HCT116 (cell line): Measurements from ENCODE around the gene GLRA3. TPM values are rescaled to one million over a fixed set of nuclear protein-coding genes. Genes with fewer than 3 reads are reported as not detected.

Experiments
- ATAC-seq: fragments of 200-7000 bp; cut with Tn5 transposase; 2 replicates; pipeline ENCODE4 v1.9.1; 2020; ENCODE audit warnings: mild to moderate bottlenecking, moderate library complexity
- BruUV-seq: library from RNA; stranded (reverse); fragments of 400-500 nt; replicated peaks from 2 replicates; lab custom pipeline; 2021; lab: Mats Ljungman, UMichigan
- CTCF ChIA-PET: fragments of 300-600 bp; sonication (Branson Sonifier 250); formaldehyde crosslinking; loops from one replicate; lab custom pipeline; 2021; ENCODE audit warnings: antibody characterized with exemption; lab: Charles Lee
- POLR2A ChIA-PET: fragments of 300-600, 350-600 bp; sonication (Branson Sonifier 250); formaldehyde crosslinking; loops from one replicate; lab custom pipeline; 2021; ENCODE audit warnings: antibody characterized with exemption; lab: Charles Lee
- RAD21 ChIA-PET, 2 experiments: fragments of 300-600 bp; sonication (Branson Sonifier 250); formaldehyde crosslinking; loops; one replicate each; lab custom pipeline; 2023; ENCODE audit warnings: low total read pairs in 2 of 2; ENCODE audit not compliant: uncharacterized antibody in 2 of 2, unreplicated experiment in 2 of 2, low non-redundant PET in 1 of 2; lab: Charles Lee
- DNase-seq: peaks from one replicate; pipeline ENCODE4 v3.0.0-alpha.2; 2010; ENCODE audit warnings: low read depth, low spot score
- H2AFZ ChIP-seq: fragments of 200-600 bp; shearing (Covaris generic), sonication (generic); 2 replicates; pipeline ENCODE4 v1.6.1; 2017; ENCODE audit warnings: low read depth, mixed run types, mixed read lengths, antibody characterized with exemption, low read length; ENCODE audit not compliant: poor library complexity, severe bottlenecking
- H3K27ac ChIP-seq: 2 replicates; pipeline ENCODE4 v1.5.1; 2012; ENCODE audit warnings: low read depth, low read length
- H3K27me3 ChIP-seq: fragments of 200-600 bp; sonication (generic); 2 replicates; pipeline ENCODE4 v1.6.1; 2016; ENCODE audit warnings: mixed run types, low read length, mixed read lengths; ENCODE audit not compliant: insufficient read depth
- H3K36me3 ChIP-seq, 2 experiments: fragments of 200-500 bp in 1 of 2; fragments of 200-600 bp in 1 of 2; sonication (Bioruptor generic) in 1 of 2; sonication (generic) in 1 of 2; 2 replicates each; pipeline versions ENCODE4 v1.5.1 to v1.6.1; 2014 to 2016; ENCODE audit warnings: low read length in 2 of 2, inconsistent platforms in 1 of 2, mixed read lengths in 1 of 2, mixed run types in 1 of 2; ENCODE audit not compliant: insufficient read depth in 2 of 2, control insufficient read depth in 1 of 2
- H3K4me1 ChIP-seq, 2 experiments: fragments of 200-600 bp in 1 of 2; sonication (generic) in 1 of 2; 2 replicates each; pipeline versions ENCODE4 v1.5.1 to v1.6.1; 2012 to 2017; ENCODE audit warnings: low read length in 2 of 2, inconsistent platforms in 1 of 2, mild to moderate bottlenecking in 1 of 2, mixed read lengths in 1 of 2, mixed run types in 1 of 2, moderate library complexity in 1 of 2; ENCODE audit not compliant: insufficient read depth in 2 of 2, control insufficient read depth in 1 of 2
- H3K4me2 ChIP-seq: fragments of 200-600 bp; sonication (generic); 2 replicates; pipeline ENCODE4 v1.6.1; 2017; ENCODE audit warnings: mixed run types, low read length, mixed read lengths
- H3K4me3 ChIP-seq, 2 experiments: fragments of 200-600 bp in 1 of 2; sonication (generic) in 1 of 2; replicated peaks in 1 of 2; 2 replicates each; pipeline ENCODE4 v1.5.1; 2011 to 2016; ENCODE audit warnings: low read length in 2 of 2, control low read depth in 1 of 2, low read depth in 1 of 2, mild to moderate bottlenecking in 1 of 2, mixed read lengths in 1 of 2, mixed run types in 1 of 2
- H3K79me2 ChIP-seq: fragments of 200-600 bp; sonication (generic); 2 replicates; pipeline ENCODE4 v1.6.1; 2017; ENCODE audit warnings: mild to moderate bottlenecking, mixed run types, low read length, moderate library complexity, mixed read lengths; ENCODE audit not compliant: insufficient read depth
- H3K9ac ChIP-seq: fragments of 200-600 bp; sonication (generic); 2 replicates; pipeline ENCODE4 v1.6.1; 2016; ENCODE audit warnings: low read length, mixed read lengths
- H3K9me2 ChIP-seq: fragments of 200-600 bp; sonication (generic), shearing (Covaris generic); 2 replicates; pipeline ENCODE4 v1.6.1; 2017; ENCODE audit warnings: mixed run types, mild to moderate bottlenecking, moderate library complexity; ENCODE audit not compliant: insufficient read depth
- H3K9me3 ChIP-seq, 2 experiments: fragments of 200-500 bp in 1 of 2; fragments of 200-600 bp in 1 of 2; sonication (Bioruptor generic) in 1 of 2; sonication (generic) in 1 of 2; 2 replicates each; pipeline ENCODE4 v1.6.1; 2014 to 2017; ENCODE audit warnings: low read length in 2 of 2, mixed read lengths in 2 of 2, inconsistent platforms in 1 of 2, low read depth in 1 of 2, mild to moderate bottlenecking in 1 of 2, mixed run types in 1 of 2, moderate library complexity in 1 of 2; ENCODE audit not compliant: control insufficient read depth in 1 of 2, insufficient read depth in 1 of 2
- H4K20me1 ChIP-seq: fragments of 200-600 bp; sonication (generic), shearing (Covaris generic); 2 replicates; pipeline ENCODE4 v1.6.1; 2017; ENCODE audit warnings: mixed run types, mild to moderate bottlenecking, moderate library complexity; ENCODE audit not compliant: insufficient read depth
- CBX3 ChIP-seq: IDR thresholded peaks from 2 replicates; pipeline ENCODE4 v1.6.1; 2012; ENCODE audit warnings: low read depth
- ELF1 ChIP-seq: IDR thresholded peaks from 2 replicates; pipeline ENCODE4 v1.6.1; 2012; ENCODE audit warnings: low read depth, borderline replicate concordance
- FOSL1 ChIP-seq: IDR thresholded peaks from 2 replicates; pipeline ENCODE4 v1.6.1; 2012; ENCODE audit warnings: low read depth
- JUND ChIP-seq: IDR thresholded peaks from 2 replicates; pipeline ENCODE4 v1.6.1; 2012
- POLR2AphosphoS5 ChIP-seq: IDR thresholded peaks from 2 replicates; pipeline ENCODE4 v1.6.1; 2011; ENCODE audit warnings: mild to moderate bottlenecking, low read depth, low read length, moderate library complexity
- SIN3A ChIP-seq: IDR thresholded peaks from 2 replicates; pipeline ENCODE4 v1.6.1; 2012; ENCODE audit warnings: low read depth
- SP1 ChIP-seq: IDR thresholded peaks from 2 replicates; pipeline ENCODE4 v1.6.1; 2012; ENCODE audit warnings: low read depth
- SRF ChIP-seq: IDR thresholded peaks from 2 replicates; pipeline ENCODE4 v1.6.1; 2012; ENCODE audit warnings: low read depth
- YY1 ChIP-seq: IDR thresholded peaks from 2 replicates; pipeline ENCODE4 v1.6.1; 2011; ENCODE audit warnings: low read length, low read depth, moderate library complexity, mild to moderate bottlenecking; ENCODE audit not compliant: insufficient replicate concordance; ENCODE audit errors: extremely low read depth
- ZNF274 ChIP-seq: fragments of 200-500 bp; sonication (Bioruptor generic); IDR thresholded peaks from 2 replicates; pipeline ENCODE4 v1.6.1; 2014; ENCODE audit warnings: mild to moderate bottlenecking, low read depth, low read length, inconsistent platforms
- intact Hi-C: fragments of 100-400 bp; cut with micrococcal nuclease; formaldehyde crosslinking; loops from 2 replicates; pipeline ENCODE4 v1.10.0; 2022
- total RNA-seq: library from RNA; stranded (reverse); gene quantifications from one replicate; pipeline ENCODE4 v1.2.1, GENCODE V29; 2021; ENCODE audit not compliant: unreplicated experiment
- TF ChIP-seq, protein P1 (sequence below): IDR thresholded peaks from 2 replicates; pipeline ENCODE4 v1.6.1; 2012
- TF ChIP-seq, protein P2 (sequence below): IDR thresholded peaks from 2 replicates; pipeline ENCODE4 v1.6.1; 2012; ENCODE audit warnings: low read depth
- TF ChIP-seq, protein P3 (sequence below), 3 experiments: fragments of 200-600 bp in 1 of 3; sonication (generic) in 1 of 3; IDR thresholded peaks in 2 of 3; conservative IDR thresholded peaks in 1 of 3; 2 replicates each; pipeline ENCODE4 v1.5.1; 2012 to 2017; ENCODE audit warnings: low read depth in 2 of 3, low read length in 2 of 3, antibody characterized with exemption in 1 of 3, borderline replicate concordance in 1 of 3, control low read depth in 1 of 3, mild to moderate bottlenecking in 1 of 3, mixed read lengths in 1 of 3, mixed run types in 1 of 3, moderate library complexity in 1 of 3; ENCODE audit not compliant: insufficient read depth in 1 of 3
- TF ChIP-seq, protein P4 (sequence below): IDR thresholded peaks from 2 replicates; pipeline ENCODE4 v1.6.1; 2012

The GLRA3 gene
- total RNA-seq, 1 experiment from 2014 or later: not detected

DNA sequence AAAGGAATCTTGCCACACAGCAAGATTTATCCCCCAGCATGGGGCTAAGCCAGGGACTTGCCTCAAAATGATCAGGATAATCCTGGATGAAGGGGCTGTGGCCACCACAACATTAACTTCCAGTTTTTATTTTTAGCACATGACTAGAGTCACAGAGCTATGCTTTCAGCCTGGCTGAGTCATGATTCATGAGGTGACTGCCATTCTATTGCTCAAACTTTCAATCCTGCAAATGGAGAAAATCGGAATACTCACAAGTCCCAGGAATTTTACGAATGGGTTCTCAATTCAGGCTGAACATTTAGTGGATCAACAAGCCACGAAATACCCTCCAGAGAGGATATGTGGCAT is 236.1 kb downstream of the GLRA3 start:
- no peaks in the 10 kb centered on the region for H3K27me3 ChIP-seq
- peaks cover 0 to 5% of the 10 kb centered on the region in 2 experiments; a peak in 2 of 4 replicates for H3K4me1 ChIP-seq
- no peak overlapping the region for H3K4me3 ChIP-seq
- no peak for ATAC-seq
- DNase-seq: no peak
- no peaks in the 10 kb centered on the region for H3K9me2 ChIP-seq
- TF ChIP-seq YY1 (no peak), POLR2AphosphoS5 (no peak), SP1 (no peak), FOSL1 (no peak), SRF (no peak), JUND (no peak), SIN3A (no peak), CBX3 (no peak), ZNF274 (no peak), ELF1 (no peak)
- TF ChIP-seq, protein P1, sequence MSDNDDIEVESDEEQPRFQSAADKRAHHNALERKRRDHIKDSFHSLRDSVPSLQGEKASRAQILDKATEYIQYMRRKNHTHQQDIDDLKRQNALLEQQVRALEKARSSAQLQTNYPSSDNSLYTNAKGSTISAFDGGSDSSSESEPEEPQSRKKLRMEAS: no peak
- TF ChIP-seq, protein P2, sequence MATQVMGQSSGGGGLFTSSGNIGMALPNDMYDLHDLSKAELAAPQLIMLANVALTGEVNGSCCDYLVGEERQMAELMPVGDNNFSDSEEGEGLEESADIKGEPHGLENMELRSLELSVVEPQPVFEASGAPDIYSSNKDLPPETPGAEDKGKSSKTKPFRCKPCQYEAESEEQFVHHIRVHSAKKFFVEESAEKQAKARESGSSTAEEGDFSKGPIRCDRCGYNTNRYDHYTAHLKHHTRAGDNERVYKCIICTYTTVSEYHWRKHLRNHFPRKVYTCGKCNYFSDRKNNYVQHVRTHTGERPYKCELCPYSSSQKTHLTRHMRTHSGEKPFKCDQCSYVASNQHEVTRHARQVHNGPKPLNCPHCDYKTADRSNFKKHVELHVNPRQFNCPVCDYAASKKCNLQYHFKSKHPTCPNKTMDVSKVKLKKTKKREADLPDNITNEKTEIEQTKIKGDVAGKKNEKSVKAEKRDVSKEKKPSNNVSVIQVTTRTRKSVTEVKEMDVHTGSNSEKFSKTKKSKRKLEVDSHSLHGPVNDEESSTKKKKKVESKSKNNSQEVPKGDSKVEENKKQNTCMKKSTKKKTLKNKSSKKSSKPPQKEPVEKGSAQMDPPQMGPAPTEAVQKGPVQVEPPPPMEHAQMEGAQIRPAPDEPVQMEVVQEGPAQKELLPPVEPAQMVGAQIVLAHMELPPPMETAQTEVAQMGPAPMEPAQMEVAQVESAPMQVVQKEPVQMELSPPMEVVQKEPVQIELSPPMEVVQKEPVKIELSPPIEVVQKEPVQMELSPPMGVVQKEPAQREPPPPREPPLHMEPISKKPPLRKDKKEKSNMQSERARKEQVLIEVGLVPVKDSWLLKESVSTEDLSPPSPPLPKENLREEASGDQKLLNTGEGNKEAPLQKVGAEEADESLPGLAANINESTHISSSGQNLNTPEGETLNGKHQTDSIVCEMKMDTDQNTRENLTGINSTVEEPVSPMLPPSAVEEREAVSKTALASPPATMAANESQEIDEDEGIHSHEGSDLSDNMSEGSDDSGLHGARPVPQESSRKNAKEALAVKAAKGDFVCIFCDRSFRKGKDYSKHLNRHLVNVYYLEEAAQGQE: no peak
- TF ChIP-seq, protein P3, sequence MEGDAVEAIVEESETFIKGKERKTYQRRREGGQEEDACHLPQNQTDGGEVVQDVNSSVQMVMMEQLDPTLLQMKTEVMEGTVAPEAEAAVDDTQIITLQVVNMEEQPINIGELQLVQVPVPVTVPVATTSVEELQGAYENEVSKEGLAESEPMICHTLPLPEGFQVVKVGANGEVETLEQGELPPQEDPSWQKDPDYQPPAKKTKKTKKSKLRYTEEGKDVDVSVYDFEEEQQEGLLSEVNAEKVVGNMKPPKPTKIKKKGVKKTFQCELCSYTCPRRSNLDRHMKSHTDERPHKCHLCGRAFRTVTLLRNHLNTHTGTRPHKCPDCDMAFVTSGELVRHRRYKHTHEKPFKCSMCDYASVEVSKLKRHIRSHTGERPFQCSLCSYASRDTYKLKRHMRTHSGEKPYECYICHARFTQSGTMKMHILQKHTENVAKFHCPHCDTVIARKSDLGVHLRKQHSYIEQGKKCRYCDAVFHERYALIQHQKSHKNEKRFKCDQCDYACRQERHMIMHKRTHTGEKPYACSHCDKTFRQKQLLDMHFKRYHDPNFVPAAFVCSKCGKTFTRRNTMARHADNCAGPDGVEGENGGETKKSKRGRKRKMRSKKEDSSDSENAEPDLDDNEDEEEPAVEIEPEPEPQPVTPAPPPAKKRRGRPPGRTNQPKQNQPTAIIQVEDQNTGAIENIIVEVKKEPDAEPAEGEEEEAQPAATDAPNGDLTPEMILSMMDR (IDR thresholded peaks at IDR 0.05 in 2 of 3, conservative IDR thresholded peaks at IDR 0.05 in 1 of 3; ENCODE audit: borderline replicate concordance in 1 of 3, insufficient read depth in 1 of 3, low read depth in 2 of 3, low read length in 2 of 3): no peak
- TF ChIP-seq, protein P4, sequence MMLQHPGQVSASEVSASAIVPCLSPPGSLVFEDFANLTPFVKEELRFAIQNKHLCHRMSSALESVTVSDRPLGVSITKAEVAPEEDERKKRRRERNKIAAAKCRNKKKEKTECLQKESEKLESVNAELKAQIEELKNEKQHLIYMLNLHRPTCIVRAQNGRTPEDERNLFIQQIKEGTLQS: no peak
- TF ChIP-seq, all 23 proteins: peak for 0
- ChIA-PET POLR2A (no interaction called here), RAD21 (no interaction called here), CTCF (no interaction called here)
- peak overlapping the region; percentile 22; the same call in 1 of the 2 replicates for H3K4me2 ChIP-seq
- no peaks in the 10 kb centered on the region for H4K20me1 ChIP-seq
- intact Hi-C loops: no loop called here
- no peak overlapping the region for H3K27ac ChIP-seq
- H3K79me2 ChIP-seq: no peaks in the 10 kb centered on the region
- no peaks in the 10 kb centered on the region for H3K9me3 ChIP-seq
- H2AFZ ChIP-seq: no peak overlapping the region
- H3K9ac ChIP-seq: no peak overlapping the region
- no peaks in the 10 kb centered on the region for H3K36me3 ChIP-seq
- no TSS peak for BruUV-seq
